GM13977 (cell line): ENCODE data around the gene GMPR.

Source experiments
- DNase-seq: peaks from one replicate; pipeline ENCODE4 v3.0.0; 2012; ENCODE audit warnings: low spot score
- in situ Hi-C: fragments of 300-500 bp; cut with MboI; formaldehyde crosslinking; loops from one replicate; pipeline ENCODE4 v1.12.0; 2022; ENCODE audit warnings: low sequenced_read_pairs, low pct_unique_long_range_greater_than_20kb, mixed read lengths, inconsistent platforms; ENCODE audit not compliant: unreplicated experiment
- TF ChIP-seq, protein P1 (sequence below): IDR thresholded peaks from 2 replicates; pipeline ENCODE4 v1.5.1; 2012; ENCODE audit warnings: mild to moderate bottlenecking, control low read depth; ENCODE audit not compliant: insufficient read depth; ENCODE audit errors: extremely low read depth, missing control alignments

GMPR gene

DNA sequence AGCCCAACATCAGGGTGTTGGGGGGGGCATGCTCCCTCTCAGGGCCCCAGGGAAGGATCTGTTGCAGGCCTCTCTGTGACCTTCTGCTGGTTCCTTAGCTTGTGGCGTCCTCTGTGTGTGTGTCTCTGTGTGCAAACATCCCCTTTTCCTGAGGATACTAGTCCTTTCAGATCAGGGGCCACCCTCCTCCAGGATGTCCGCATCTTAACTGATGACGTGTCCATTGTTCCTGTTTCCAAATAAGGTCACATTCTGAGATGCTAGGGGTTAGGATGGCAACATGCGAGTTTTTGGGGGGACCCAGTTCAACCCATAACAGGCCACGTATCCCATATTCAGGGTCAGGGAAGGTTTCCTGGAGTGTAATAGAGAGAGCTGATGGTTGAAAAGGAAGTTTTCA, 40.9 kb downstream of the GMPR start:
- TF ChIP-seq, protein P1, sequence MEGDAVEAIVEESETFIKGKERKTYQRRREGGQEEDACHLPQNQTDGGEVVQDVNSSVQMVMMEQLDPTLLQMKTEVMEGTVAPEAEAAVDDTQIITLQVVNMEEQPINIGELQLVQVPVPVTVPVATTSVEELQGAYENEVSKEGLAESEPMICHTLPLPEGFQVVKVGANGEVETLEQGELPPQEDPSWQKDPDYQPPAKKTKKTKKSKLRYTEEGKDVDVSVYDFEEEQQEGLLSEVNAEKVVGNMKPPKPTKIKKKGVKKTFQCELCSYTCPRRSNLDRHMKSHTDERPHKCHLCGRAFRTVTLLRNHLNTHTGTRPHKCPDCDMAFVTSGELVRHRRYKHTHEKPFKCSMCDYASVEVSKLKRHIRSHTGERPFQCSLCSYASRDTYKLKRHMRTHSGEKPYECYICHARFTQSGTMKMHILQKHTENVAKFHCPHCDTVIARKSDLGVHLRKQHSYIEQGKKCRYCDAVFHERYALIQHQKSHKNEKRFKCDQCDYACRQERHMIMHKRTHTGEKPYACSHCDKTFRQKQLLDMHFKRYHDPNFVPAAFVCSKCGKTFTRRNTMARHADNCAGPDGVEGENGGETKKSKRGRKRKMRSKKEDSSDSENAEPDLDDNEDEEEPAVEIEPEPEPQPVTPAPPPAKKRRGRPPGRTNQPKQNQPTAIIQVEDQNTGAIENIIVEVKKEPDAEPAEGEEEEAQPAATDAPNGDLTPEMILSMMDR = no peak
- DNase-seq = no peak
- in situ Hi-C loops = no loop called here

DNA sequence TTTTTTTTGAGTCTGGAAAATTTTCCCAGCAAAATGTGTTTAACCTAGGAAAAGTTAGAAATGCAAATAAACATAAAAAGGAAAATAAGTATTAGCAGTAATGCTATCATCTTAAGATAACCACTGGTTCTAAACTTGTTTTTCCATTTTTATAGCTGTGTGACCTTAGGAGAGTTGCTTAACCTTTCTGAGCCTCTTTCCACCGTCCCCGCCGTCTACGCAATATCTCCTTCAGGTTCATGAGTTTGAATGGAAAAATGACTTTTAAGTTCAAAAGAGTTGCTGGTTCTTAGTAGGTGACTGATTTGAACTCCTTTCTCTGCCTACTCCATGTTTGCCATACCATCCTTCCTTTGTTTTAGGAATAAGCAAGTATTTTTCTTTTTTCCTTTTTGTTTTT, 44.0 kb downstream of the GMPR start:
- no peak for DNase-seq
- TF ChIP-seq, protein P1 = no peak
- in situ Hi-C loops = no loop called here

GRCh38 chr6:16284472-16284871, 46.1 kb downstream of the GMPR start:
- in situ Hi-C loops = no loop called here
- no peak for DNase-seq
- TF ChIP-seq, protein P1 = no peak

DNA sequence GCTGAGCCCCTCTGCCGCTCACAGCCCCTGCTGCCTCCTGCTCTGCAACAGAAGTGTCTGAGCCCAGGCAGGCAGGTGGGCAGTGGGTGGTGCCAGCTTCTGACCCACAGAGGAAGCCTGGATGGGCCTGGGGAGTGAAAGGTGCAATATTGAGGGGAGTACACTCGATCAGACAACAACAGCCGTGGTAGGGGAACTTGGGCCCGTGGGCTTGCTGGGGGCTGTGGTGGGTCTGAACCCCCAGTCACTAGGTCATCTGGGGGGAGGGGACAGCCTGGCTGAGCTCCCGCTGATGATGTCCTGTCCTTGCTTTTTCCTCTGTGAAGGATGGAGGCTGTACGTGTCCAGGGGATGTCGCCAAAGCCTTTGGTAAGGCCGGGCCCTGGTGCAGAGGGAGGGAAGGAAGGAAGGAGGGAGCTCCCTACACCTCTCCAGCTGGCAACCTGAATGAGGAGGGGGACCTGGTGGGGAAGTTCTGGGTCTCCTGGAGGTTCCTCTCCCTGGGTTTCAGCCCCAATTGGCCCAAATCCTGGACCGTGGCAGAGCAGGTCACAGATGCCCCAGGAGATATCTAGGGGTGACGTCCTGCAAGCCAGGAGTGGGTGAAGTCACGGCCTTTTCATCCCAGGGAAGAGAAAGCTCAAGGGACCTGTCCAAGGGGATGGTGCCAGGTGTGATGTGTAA, 47.2 kb downstream of the GMPR start:
- no peak for DNase-seq
- TF ChIP-seq, protein P1 = peak; percentile 3
- in situ Hi-C loops = no loop called here

DNA sequence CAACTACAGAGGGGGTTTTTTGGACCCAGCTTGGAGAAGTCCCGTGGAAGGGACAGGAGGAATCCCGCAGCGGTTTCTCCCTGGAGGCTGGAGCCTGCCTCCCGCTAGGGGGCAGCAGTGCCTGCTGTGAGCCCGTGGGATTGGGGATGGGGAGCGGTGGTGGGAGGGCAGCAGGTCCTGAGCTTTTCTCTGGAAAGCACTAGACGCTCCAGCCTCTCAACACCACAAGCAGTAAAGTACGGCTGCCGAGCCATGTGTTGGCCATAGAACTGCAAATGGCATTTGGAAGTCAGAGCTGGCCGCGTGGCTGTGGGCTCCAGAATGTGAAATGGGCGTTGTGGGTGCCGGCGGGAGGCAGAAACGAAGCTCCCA, 47.8 kb downstream of the GMPR start:
- peak; percentile 72 for DNase-seq
- TF ChIP-seq, protein P1 = peak; percentile 94
- in situ Hi-C loops = no loop called here

DNA sequence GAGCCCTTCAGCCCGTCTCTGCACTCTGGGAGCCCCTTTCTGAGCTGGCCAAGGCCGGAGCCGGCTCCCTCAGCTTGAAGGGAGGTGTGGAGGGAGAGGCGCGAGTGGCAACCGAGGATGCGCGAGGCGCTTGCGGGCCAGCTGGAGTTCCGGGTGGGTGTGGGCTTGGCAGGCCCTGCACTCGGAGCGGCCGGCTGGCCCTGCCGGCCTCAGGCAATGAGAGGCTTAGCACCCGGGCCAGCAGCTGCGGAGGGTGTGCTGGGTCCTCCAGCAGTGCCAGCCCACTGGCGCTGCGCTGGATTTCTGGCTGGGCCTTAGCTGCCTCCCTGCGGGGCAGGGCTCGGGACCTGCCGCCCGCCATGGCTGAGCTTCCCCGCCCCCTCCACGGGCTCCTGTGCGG, 49.8 kb downstream of the GMPR start:
- in situ Hi-C loops = no loop called here
- TF ChIP-seq, protein P1 = no peak
- no peak for DNase-seq
